GM19035 (cell line): ENCODE results near the gene FMOD.
A peak's percentile ranks its signal among the peaks of the same experiment; 100 is the strongest.
"Not testable (repeated sequence)": the region's sequence is repeated elsewhere in the genome, so short reads cannot be mapped to it uniquely, and the experiment has no call there.

Experiments used
- ATAC-seq: cut with Tn5 transposase; IDR thresholded peaks from one replicate; pipeline ENCODE4 v1.9.1; 2021; ENCODE audit not compliant: unreplicated experiment

Gene FMOD

DNA sequence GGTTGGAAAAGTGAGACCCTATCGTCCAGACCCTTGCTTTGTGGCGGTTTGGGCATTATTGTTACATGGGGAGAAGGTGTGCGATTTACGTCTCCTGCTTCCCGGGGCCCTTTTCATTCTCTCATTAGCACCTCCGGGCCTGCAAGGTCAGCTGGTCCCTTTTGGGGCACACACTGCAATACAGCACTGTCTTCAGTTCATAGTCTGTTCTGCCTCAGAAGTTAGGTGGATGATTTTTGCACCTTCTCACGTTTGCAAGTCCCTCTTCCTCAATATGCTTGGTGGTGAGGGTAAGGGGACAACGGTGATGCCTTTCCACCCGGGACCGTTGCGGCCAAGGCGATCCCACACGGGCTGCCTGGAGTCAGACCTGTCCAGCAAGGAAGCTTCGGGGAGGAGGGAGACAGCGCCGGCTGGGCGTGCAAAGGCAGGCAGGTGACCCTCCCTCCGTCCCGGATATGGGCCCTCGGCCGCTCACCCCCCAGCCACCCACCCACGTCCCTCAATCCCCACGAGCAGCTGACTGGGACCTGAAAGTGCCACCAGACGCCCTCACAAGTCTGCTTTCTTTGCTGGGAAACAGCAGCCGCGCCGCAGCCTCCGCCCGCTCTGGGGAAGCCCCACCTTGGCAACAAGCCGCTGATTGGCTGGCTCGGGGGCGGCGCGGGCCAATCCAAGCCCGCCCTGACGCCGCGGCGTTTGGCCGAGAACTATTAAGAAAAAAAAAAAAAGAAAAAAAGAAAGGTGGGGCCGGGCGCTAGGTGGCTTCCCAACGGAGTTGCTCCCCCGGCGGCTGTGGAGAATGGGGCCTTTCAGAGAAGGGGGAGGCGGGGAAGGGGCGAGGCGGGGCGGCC lies 23.9 kb downstream of the FMOD start:
- ATAC-seq, result peak; percentile 71

DNA sequence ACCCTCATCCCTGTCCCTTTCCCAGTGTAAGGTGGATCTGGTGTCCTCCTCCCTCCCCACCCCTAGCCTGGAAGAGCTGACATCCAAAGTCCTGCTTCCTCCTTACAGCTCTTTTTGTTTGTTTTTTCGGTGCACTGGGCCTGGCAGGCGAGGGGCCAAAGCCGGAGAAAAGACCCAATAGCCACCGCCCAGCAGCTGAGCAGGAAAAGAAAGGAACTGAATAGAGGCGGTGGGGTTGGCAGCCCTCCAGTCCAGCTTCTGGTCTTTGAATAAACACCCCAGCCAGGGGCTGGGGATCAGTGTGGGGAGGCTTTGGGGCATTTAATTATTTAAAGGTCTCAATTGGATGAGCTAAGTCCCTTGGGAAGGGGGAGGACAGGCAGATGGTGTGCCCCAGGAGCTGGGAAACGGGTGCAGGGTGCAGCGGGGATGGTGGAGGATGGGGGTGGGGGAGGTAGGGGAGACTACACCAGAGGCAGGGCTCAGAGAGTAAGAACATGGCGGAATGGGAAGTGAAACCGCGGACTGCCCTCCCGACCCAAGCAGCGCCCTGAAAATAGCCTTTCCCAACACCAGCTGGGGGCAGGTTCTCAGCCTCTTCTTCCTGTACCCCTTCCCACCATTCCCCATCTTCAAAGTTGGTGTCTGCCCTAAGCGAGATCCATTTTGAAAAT lies 25.4 kb downstream of the FMOD start:
- ATAC-seq, result no peak

GRCh38 chr1:203325026-203325417 lies 25.9 kb downstream of the FMOD start:
- ATAC-seq, result peak; percentile 34

GRCh38 chr1:203324105-203325025 lies 26.6 kb downstream of the FMOD start:
- no peak for ATAC-seq

DNA sequence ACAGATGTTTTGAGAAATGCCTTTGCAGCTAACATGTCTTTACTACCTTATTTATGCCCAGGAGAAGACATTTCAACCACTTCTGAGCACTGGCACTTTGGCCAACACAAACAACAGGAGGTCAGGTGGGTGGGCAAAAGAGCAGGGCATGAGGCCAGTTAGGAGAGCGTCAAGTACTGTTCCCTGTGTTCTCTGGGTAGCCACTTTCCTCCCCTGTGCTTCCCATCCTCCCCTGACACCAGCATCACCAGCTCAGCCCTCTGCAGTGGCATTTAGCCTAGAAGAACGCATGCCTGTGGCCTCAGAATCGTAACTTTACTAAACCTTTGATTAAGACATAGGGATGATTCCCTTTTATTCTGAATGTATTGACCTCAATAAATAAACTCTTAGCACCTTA lies 27.3 kb downstream of the FMOD start:
- no peak for ATAC-seq

- ATAC-seq, result no peak
Measured at GRCh38 chr1:203322500-203323179, 28.3 kb downstream of the FMOD start.

- no peak for ATAC-seq
Measured at GRCh38 chr1:203321273-203322052, 29.5 kb downstream of the FMOD start.

- peak; percentile 60 for ATAC-seq
Measured at GRCh38 chr1:203320591-203321272, 30.2 kb downstream of the FMOD start.

DNA sequence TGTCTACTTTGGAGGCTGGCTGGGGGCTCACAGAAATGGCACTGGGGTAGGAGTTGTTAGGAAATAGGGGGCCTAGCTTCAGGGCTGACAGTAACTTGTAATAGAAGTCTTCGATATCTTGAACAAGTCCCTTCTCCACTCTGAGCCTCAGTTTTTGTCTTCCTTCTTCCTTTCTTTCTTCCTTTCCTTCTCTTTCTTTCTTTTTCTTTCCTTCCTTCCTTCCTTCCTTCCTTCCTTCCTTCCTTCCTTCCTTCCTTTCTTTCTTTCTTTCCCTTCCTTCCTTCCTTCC lies 32.7 kb downstream of the FMOD start:
- no peak for ATAC-seq

DNA sequence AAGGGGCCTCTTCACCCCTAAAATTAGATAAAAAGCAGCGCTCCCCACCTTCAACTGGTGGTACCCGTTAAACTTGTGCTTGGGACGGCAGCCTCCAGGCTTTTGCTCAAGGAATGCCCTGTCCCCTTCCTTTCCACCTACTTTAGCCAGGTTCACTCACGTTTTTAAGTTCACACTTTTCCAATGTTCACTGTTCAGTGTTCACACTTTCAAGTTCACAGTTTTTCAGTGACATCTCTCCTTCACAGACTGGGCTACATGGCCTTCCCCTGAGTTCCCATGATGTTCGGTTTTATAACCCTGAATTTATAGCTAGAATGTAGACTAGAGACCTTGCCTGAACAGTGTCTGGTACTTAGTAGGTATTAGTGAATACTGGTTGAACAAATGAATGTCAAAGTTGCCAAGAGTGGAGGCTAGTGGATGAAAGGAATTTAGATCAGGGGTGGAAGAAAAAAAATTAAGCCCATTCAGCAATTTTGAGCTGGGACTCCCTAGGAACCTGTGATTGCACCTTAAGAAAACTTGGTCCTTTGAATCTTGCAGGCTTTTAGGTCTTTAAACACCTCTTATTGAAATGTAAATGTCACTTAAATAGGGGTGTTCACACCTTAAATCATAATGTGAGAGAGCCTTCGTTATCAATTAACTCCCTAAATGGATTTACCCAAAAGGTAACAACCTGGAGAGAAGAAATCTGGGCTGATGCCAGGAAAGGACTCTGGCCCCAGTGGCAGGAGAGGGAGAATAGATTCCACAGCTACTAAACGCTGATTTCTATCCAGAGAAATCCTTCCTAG lies 33.3 kb downstream of the FMOD start:
- ATAC-seq, result no peak

DNA sequence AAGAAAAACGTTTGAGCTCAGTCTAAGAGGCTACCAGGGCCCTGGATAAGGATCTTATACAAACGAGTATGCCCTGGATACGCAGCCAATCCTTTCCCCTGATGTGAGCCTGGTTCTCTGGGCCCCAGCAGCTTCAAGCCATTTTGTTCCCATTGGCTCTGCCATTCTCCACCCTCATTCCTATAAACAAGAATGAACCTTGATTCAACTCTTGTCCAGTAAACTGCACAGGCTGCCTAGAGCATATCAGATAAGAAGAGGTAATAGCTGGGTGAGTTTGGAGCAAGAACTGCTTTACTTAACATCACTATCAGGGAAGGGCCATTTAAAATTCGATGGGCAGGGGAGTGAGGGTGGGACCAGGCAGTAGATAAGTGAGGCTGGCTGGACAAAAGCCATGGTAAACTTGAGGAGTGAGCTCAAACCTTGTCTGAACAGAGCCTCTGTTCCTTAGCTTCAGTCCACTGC lies 34.3 kb downstream of the FMOD start:
- ATAC-seq, result no peak

GRCh38 chr1:203314025-203314759 lies 36.7 kb downstream of the FMOD start:
- ATAC-seq, result not testable (repeated sequence)

- no peak for ATAC-seq
Measured at GRCh38 chr1:203311368-203312301, 39.3 kb downstream of the FMOD start.

DNA sequence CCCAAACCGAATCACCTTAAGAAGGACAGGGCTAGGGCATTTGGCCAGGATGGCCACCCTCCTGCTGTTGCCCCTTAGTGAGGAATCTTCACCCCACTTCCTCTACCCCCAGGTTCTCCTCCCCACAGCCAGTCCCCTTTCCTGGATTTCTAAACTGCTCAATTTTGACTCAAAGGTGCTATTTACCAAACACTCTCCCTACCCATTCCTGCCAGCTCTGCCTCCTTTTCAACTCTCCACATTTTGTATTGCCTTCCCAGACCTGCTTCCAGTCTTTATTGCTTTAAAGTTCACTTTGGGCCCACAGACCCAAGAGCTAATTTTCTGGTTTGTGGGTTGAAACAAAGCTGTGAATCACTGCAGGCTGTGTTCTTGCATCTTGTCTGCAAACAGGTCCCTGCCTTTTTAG lies 42.0 kb downstream of the FMOD start:
- ATAC-seq, result no peak

DNA sequence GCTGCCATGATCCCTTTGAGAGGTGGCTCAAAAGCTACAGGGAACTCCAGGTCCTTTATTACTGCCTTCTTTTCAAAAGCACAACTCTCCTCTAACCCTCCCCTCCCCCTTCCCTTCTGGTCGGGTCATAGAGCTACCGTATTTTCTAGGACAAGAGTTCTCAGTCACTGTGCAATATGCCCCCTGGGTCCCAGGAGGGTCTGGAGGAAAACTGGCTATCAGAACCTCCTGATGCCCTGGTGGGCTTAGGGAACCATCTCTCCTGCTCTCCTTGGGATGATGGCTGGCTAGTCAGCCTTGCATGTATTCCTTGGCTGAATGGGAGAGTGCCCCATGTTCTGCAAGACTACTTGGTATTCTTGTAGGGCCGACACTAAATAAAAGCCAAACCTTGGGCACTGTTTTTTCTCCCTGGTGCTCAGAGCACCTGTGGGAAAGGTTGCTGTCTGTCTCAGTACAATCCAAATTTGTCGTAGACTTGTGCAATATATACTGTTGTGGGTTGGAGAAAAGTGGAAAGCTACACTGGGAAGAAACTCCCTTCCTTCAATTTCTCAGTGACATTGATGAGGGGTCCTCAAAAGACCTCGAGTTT lies 42.5 kb downstream of the FMOD start:
- ATAC-seq, result no peak

DNA sequence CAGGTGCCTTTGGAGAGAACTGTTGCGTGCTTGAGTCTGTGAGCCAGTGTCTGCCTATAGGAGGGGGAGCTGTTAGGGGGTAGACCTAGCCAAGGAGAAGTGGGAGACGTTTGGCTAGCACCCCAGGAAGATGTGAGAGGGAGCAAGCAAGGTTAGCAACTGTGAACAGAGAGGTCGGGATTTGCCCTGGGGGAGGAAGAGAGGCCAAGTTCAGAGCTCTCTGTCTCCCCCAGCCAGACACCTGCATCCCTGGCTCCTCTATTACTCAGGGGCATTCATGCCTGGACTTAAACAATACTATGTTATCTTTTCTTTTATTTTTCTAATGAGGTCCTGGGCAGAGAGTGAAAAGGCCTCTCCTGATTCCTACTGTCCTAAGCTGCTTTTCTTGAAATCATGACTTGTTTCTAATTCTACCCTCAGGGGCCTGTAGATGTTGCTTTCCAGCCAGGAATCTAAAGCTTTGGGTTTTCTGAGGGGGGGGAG lies 43.2 kb downstream of the FMOD start:
- ATAC-seq, result no peak
